Measurements from ENCODE around the gene MESP2.

The MESP2 gene

DNA sequence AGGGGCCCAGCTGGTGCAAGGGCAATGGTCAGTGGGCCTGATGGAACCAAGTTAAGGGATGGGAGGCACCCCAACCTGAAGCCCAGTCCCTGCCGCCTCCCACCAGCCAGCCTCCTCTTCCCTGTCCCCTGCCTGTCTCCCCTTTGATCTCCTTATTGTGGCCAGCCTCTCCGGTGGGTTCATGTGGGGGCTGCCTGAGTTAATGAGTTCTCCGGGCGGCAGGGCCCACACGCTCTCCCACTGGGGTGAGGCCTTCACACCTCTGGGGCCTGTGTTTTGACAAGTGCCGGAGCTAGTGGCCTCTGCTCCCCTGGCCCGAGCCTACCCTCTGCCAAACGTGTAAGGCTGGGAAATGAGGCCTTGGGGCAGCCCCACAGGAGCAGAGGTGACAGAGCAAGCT lies 17.8 kb upstream of the MESP2 start:
- no peak for DNase-seq

DNA sequence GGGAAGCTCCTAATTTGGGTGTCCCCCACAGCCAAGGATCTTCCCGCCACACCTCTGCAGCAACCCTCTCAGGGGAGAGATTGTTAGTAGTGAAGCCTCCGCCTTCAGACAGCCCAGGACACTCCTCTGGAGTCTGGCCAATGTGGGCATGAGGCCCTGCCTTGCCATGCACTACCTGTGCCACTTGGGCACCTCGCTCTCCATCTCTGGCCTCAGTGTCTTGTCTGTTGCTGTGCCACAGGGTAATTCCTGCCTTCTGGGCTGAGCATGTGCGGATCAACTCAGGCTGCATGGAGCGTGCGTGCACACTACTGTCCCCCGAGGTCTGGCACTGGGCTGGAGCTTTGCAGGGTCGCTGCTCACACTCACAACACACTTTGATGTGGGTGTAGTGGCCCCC lies 17.2 kb upstream of the MESP2 start:
- DNase-seq: no peak

DNA sequence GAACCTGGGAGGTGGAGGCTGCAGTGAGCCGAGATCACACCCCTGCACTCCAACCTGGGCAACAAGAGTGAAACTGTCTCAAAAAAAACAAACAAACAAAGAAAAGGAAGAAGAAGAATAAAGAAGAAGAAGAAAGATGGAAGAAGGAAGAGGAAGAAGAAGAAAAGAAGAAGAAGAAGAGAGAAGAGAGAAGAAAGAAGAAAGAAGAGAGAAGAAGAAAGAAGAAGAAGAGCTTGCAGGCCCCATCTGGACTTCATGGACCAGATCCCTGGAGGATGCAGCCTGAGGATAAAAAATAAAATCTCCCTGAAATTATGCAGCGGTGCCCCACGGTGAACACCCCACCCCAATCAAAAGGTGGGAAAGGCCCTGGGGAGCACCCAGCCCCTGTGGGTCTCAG lies 16.3 kb upstream of the MESP2 start:
- DNase-seq: no peak

DNA sequence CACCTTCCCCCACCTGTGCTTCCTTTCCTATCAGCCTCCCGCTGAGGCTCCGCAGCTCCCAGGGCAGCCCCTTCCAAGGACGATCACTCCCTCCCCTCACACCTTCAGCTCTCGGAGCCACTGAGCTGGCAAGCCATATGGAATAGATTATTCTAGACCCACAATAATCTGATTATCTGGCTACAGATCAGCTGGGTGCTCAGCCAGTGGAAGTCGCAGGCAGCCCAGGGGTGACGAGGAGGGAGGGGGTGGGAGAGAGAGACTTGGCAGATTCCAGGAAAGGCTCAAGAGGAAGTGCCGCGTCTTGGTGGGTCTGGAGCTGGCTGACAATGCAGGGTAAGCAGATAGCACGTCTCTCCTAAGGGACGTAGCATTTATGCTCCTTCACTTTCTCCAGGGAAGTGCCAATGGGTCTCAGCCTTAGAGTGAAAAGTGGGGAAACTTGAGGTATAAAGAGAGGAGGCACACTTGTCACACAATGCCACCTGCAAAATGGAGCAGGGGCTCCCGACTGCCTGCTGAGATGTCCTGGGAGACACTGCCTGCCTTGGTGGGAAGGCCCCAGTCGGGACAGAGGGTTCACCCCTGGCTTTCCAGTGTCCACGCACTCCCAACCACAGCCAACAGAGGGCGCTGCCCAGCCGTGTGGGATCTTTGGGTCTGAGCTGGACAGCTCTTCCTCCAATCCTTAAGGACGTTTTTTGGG lies 15.7 kb upstream of the MESP2 start:
- no peak for DNase-seq

DNA sequence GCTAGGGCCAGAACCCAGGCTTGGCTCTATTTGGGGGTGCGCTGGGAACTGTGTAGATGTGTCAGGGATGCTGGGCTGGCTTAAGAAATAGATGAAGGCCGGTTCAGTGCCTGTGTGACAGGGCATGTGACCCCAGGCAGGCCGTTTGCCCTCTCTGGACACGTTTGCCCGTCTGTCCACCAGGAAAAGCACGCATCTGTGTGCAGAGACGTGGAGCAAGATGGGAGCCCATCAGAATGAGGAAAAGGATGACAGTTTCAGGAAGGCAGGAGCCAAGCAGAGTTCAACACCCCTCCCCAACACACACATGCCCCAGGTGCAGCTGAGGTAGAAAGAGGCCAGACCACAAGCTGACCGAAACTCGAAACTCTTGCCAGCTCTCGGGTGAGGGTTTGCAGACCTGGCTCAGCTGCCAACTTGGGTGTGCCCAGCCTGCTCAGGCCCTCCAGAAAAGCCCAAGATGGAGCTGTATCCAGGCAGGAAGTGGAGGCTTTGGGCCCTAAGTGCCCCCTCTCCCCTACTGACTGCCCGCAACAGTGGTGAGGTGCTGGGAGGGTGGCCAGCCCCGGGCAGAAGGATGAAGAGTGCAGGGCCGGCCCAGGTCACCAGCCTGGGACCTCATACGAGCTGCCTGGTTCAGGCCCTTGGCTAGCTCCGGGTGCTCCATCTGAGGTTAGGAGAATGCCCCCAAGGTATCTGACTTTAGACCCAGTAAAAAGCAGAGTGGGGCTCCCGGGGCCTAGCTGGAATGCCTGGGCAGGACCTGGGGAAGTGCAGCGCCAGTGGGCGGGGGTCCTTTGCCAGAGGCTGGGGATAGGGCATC lies 14.9 kb upstream of the MESP2 start:
- no peak for DNase-seq

DNA sequence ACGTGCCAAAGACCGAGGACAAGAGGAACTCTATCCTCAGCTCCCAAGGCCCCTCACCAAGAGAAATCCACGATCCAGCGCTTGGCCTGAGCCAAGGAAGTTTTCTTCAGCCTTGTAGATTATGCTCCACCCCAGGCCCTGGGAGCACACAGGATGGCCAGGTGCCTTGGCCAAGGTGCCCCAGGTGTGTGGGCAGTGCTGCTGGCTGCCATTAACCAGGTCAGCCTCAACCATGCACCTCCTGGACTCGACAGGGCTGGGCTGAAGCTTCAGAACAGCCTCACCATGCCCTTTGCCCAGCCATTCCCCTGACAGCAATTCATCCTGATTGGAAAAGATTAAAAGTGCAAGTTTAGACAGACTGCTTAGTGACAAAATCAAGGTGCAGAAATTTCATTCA lies 14.2 kb upstream of the MESP2 start:
- DNase-seq: no peak

DNA sequence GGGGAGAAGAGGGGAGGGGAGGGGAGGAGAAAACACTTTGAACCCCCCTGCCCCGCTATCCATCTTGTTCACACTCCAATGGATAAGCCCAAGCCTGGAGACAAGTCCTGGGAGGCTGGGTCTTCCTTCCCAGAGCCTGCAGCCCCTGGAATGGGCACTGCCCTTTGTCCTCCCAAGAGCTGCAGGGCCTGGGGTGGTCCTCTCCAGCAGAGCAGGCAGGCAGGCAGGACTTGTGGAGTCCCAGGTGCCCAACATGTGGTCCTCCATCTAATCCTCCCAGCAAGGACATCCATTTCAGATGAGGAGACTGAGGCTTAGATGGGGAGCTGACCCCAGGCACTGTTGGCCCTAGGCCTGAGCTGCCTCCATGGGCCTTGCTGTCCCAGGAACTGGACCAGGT lies 10.4 kb upstream of the MESP2 start:
- no peak for DNase-seq

DNA sequence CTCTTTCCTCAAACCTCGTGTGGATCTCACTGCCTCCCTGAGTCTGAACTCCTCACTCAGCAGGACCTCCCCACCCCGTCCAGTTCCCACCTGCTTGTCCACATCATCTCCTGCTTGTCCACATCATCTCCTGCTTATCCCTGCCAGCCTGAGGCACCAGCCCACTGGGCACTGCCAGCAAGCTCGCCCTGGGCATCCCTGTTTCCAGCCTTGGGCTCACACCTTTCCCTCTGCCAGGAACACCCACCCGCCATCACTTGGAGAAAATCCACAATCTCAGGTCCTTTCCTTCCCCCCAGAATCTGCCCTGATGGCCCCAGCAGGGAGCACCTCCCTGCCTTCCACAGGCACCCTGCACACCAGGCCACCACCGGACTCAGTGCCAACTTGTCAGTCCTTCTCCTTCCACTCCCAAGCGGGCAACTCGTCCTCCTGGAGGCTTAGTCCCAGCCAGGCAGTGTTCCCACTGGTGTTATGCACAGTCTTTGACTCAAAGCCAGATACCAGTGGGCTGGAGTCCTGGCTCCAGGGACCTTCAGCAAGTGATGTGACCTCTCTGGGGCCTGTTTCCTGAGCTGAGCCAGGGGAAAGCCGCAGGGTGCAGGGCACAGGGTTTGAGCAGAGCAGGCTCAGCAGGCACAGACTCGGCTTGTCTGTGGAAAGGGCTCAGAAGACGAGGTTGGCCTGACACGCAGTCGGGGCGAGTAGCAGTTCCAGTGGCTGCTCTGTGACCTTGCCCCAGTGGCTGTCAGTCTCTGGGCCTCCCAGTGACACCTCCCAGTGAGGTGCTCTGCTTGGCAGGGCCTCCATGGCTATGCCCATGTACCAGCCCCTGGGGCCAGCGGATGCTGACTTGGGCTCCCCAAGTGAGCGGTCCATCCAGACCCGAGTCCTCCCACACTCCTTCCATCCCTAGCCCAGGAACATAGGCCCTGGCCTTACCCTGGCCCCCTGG lies 9.5 kb upstream of the MESP2 start:
- no peak for DNase-seq

DNA sequence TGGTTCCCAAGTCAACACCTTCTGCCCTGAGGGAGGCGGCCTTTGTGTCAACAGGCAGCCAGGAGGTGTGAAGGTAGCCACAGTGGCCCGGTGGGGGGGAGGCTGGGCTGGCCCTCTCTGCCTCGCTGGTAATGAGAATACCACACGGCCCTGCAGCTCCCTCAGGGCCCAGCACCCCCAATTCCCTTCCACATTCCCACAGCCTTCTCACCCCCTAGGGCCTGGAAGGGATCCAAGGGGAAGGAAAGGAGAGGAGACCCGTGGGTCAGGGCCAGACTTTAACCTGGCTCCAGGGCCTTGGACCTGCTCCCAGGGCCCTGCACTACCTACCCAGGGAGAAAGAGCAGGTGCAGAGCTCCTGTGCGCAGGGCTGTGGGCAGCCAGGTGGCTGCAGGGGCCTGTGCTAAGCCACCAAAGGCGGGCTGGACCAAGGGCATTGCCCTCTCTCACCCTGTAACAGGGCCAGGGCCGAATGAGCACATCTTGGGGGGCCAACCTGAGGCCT lies 8.7 kb upstream of the MESP2 start:
- no peak for DNase-seq

DNA sequence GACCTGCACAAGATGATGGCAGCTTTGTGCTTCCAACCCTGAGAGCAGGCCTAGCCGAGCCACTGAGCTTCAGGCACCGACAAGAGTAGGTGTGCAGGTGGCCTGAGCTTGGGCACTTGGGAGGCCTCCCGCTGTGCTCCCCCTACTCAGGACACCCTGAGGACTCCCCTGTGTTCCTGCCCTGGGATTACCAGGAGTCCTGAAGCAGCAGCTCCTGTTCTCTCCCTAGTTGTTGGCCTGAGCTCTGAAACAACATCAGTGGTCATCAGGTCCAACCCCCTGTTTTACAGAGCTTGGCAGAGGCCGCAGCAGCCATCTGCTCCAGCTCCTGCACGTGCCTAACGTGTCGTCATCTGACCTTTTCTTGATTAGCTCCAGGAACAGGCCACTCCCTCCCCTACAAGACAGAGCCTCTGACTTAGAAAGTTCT lies 8.0 kb upstream of the MESP2 start:
- no peak for DNase-seq

DNA sequence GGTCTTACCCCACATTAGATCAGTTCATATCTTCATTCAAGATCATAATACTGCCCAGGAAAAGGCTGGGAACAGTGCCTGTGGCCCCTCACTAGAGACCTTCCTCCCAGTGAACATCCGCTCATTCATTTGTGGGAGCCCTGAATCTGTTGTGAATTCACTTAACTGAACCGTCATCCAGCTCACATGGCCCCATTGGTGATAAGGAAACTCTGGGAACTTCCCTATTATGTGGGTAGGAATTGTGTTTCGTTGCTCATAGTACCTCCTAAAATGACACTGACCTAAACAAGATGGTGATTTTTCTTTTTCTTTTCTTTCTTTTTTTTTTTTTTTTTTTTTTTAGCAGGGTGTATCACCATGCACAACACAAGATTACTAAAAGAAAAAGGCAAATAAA lies 6.8 kb upstream of the MESP2 start:
- DNase-seq: no peak

DNA sequence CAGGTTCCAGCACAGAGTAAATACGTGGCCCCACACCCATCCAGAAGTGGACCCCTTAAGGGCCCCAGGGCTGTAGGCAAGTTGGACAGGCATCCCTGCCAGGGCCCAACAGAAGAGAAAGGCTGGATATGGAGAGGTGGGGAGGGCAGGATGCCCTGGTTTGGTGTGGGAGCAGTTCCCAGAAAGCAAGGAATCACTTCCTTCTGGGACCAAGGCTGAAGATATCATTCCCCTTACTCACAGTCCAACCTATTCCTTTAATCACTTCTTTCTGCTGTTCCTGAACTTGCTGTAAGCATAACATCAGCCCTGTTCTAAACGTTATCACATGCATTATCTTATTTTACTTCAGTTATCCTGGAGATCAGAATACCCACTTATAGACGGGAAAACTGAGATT lies 6.1 kb upstream of the MESP2 start:
- no peak for DNase-seq

DNA sequence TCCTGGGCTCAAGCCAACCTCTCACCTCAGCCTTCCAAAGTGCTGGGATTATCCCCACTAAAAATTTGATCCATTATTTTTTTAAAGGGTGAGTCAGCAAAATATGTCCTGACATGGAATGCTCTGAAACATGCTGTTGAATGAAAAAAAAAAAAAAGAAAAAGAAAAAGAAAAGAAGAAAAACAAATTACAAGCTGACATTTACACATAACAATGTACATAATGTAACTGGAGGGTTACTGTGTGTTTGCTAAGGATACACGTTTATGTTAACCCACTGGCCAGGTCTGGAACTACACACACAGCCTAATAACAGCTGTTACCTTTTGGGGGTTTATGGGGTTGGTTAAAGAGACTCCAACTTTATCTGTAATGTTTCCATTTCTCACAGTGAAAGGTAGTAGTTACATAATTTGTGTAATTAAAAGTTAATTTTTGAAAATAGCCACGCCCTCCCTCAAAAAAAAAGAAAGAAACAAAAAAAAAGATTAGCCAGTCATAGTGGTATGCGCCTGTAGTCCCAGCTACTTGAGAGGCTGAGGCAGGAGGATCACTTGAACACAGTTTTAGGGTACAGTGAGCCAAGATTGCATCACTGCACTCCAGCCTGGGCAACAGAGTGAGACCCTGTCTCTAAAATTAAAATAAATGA lies 3.1 kb upstream of the MESP2 start:
- DNase-seq: no peak

DNA sequence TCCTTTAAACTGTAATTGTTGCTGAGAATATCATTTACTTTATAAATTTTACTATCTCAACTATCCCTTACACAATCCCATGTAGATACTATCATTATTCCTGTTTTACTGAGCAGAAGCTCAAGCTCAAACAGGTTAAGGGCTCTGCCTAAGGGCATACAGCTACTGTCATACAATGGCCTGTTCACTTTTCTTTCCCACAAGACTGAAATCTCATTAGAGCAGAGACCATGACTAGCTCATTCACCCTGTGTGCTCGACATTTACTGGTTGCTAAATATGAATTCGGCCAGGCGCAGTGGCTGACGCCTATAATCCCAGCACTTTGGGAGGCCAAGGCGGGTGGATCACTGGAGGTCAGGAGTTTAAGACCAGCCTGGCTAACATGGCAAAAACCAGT lies 1.6 kb upstream of the MESP2 start:
- DNase-seq: no peak

DNA sequence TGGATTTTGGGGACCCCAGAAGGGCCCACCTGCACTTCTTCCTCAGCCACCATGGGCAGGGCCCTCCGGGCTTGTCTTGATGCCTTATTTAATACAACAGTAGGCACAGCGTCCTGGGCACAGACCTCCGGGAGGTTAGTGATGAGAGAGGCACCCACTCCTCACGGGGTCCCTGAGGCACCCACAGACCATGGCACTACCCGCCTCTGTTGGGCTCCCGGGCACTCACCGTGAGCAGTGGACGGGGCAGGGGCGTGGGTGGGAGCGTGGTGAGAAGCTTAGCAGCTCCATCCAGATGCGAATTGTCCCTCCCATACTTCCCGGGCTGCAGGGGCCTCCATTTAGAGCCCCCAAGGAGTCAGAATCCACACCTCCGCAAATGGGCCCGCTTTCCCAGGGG lies 317 bp upstream of the MESP2 start:
- no peak for DNase-seq

DNA sequence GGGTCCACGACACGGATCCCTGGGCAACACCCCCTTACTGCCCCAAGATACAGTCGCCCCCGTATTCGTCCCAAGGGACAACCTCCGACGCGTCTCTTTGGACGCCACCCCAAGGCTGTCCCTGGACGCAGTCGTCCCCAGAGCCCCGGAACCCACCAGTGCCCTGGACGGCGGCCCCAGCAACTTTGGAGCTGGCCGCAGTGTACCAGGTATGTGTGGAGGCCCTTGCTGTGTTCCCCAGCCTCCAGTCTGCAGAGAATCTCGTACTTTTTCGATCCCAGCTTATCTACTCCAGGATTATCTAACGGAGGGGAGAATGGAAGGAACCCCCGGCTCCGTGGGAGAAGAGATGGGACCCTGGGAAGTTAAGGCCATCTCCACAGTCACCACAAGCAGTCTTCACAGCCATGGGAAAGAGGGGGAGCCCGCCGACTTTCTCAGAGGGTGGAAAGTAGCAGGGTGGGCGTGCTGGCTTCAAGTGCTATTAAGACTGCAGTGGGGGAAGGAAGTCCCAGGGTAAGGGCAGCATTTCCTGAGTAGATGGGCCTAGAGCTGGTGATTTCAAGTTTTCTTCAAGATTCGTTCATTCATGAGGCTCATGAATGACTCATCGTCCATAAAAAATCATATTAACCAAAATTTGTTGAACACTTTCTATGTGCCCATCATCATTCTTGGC lies 1.1 kb downstream of the MESP2 start:
- no peak for DNase-seq

DNA sequence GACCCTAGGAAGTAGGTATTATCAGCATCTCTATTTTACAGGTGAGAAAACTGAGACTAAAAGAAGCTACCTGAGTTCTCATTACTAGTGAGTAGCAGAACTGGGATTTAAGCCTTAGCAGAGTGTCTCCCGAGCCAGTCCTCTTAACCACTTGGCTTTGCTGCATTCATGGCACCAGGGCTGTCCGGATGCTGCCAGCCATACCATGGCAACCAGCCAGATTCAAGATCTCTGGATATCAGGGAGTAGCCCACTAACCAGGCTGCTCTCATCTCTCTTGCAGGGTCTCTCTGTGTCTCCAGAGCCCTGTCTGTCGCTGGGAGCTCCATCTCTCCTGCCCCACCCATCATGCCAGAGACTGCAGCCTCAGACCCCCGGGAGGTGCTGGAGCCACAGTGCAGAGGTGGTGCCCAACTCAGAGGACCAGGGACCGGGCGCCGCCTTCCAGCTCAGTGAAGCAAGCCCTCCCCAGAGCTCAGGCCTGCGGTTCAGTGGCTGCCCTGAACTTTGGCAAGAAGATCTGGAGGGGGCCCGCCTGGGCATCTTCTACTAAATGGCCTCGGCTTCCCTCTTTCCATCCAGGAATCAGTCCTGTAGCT lies 1.7 kb downstream of the MESP2 start:
- DNase-seq: no peak

DNA sequence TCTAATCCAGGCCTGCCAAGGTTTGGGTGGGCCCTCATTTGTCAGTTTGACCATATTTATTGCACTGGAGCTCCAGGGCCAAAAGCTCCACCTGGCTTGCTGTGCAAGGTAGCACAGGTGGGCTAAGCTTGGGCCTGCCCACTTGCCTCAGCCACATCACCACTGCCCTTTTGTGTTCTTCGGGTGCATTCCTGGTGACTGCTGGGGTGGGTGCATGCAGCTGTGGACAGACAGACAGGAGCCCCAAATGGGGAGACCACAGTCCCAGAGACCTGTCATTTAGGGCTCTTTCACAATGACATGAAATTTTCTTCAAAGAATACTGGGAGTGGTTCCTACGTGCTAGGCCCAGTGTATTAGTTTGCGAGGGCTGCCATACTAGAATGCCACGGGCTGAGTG lies 2.7 kb downstream of the MESP2 start:
- DNase-seq: no peak

DNA sequence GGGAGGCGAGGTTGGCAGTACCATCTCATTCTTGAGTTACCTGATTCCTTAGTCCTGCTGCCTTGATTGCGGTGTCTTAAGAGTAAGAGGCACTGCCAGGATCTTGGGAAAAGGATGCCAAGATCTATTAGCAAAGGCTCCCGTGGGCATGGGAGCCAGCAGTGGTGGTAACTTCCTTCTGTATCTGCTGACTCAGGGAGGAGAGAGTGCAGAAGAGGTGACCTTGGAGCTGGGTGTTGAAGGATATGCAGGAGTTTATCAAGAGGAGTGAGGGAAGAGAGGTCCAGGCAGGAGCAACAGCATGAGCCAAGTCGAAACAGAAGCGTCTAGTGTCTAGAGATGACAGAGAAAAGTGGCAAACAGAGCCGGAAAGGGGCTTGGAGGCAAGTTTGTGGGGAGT lies 4.5 kb downstream of the MESP2 start:
- no peak for DNase-seq

DNA sequence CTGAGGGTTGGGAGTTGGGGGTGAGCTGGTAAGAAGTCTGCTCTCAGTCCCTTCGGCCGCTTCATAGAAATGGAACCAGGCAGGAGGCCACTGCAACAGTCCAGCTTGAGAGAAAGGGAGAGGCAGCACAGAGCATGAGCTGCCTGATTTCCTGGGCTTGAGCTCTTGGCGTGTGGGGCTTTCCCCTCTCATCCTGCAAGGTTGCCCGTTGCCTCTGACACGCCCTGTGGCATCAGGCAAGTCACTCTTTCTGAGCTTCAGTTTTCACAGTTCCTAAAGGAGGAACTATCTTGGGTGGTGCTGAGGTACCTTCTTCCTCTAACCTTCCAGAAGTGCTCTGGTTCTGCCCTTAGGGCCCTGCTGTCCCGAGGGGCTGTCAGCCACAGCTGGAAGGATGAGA lies 4.9 kb downstream of the MESP2 start:
- no peak for DNase-seq

DNA sequence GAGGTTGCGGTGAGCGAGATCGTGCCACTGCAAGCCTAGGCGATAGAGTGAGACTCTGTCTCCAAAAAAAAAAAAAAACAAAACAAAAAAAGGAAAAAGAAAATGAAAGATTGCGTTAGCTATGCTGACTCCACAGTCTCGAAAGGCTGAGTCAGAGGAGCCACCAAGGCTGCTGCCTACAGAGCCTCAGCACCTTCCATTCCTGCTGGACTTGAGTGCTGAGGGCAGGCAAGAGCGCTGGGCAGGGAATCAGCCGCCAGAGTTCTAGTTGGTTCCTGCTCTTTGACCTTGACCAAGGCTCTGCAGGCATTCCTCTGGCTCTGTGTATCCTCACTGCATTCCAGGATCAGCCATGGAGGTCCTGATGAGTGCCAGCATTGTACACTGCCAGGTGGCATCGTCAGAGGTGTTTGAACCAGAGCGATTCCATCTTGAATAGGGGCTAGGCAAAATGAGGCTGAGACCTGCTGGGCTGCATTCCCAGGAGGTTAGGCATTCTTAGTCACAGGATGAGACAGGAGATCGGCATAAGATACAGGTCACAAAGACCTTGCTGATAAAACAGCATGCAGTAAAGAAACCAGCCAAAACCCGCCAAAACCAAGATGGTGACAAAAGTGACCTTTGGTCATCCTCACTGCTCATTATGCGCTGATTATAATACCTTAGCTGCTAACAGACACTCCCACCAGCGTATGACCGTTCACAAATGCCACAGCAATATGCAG lies 5.9 kb downstream of the MESP2 start:
- no peak for DNase-seq

Measured in DMS153 (cell line).